GM12878 (cell line): ENCODE data around the gene RASGRP2. TPM values are rescaled to one million over a fixed set of nuclear protein-coding genes. Genes with fewer than 3 reads are reported as not detected.

Experiments used
- ATAC-seq: fragments of 200-7000 bp; cut with Tn5 transposase; 3 replicates; pipeline ENCODE4 v1.9.1; 2020; ENCODE audit warnings: mild to moderate bottlenecking, moderate library complexity
- BruUV-seq: library from RNA; stranded (reverse); fragments of 400-500 nt; replicated peaks from 2 replicates; lab custom pipeline; 2021; lab: Mats Ljungman, UMichigan
- CTCF ChIA-PET: fragments of 300-600 bp; sonication (Branson Sonifier 250); formaldehyde crosslinking; extraction: SDS; loops from one replicate; lab custom pipeline; 2021; ENCODE audit warnings: inconsistent platforms; lab: Yijun Ruan, JAX
- POLR2A ChIA-PET: fragments of 350-600 bp; formaldehyde crosslinking; extraction: SDS; loops from one replicate; lab custom pipeline; 2021; ENCODE audit warnings: inconsistent platforms; lab: Charles Lee
- RAD21 ChIA-PET: fragments of 300-600 bp; sonication (Branson Sonifier 250); formaldehyde crosslinking; loops from one replicate; lab custom pipeline; 2023; ENCODE audit warnings: antibody characterized with exemption; ENCODE audit not compliant: unreplicated experiment; lab: Charles Lee
- SMC1A ChIA-PET: fragments of 300-600 bp; sonication (Branson Sonifier 250); formaldehyde crosslinking; loops from one replicate; lab custom pipeline; 2023; ENCODE audit not compliant: unreplicated experiment, uncharacterized antibody; lab: Charles Lee
- DNase-seq: peaks from one replicate; pipeline ENCODE4 v3.0.0-alpha.2; 2011; ENCODE audit warnings: low read depth, low spot score
- FAIRE-seq: peaks from 3 replicates; lab custom pipeline; 2011; peaks lifted over from hg19 to GRCh38; lab: Jason Lieb, UNC
- H2AFZ ChIP-seq: 2 replicates; pipeline ENCODE4 v1.6.0; 2011; ENCODE audit warnings: low read depth, low read length, control low read depth; ENCODE audit not compliant: control insufficient read depth
- H3K27ac ChIP-seq: 2 replicates; pipeline ENCODE4 v1.5.1; 2011; ENCODE audit warnings: control low read depth; ENCODE audit not compliant: control insufficient read depth, insufficient read depth
- H3K27me3 ChIP-seq, 2 experiments: replicated peaks in 1 of 2; 2 replicates each; pipeline versions ENCODE4 v1.6.0 to v1.6.1; 2011; ENCODE audit warnings: low read length in 1 of 2; ENCODE audit not compliant: control insufficient read depth in 2 of 2, insufficient read depth in 2 of 2
- H3K36me3 ChIP-seq, 2 experiments: 2 replicates each; pipeline ENCODE4 v1.5.1; 2011; ENCODE audit warnings: low read length in 1 of 2; ENCODE audit not compliant: control insufficient read depth in 2 of 2, insufficient read depth in 2 of 2
- H3K4me1 ChIP-seq: 2 replicates; pipeline ENCODE4 v1.6.1; 2011; ENCODE audit warnings: mild to moderate bottlenecking, low read length, moderate library complexity, mixed read lengths; ENCODE audit not compliant: control insufficient read depth, insufficient read depth
- H3K4me2 ChIP-seq: 2 replicates; pipeline ENCODE4 v1.6.0; 2011; ENCODE audit warnings: control low read depth; ENCODE audit not compliant: control insufficient read depth, insufficient read depth
- H3K4me3 ChIP-seq: fragments of 200-600 bp; sonication (generic); 2 replicates; pipeline ENCODE4 v1.5.1; 2016
- H3K79me2 ChIP-seq: 2 replicates; pipeline ENCODE4 v1.6.0; 2011; ENCODE audit warnings: low read length; ENCODE audit not compliant: control insufficient read depth, insufficient read depth
- H3K9ac ChIP-seq: 2 replicates; pipeline ENCODE4 v1.8.0; 2011; ENCODE audit warnings: low read length, control low read depth, mixed read lengths; ENCODE audit not compliant: control insufficient read depth, insufficient read depth
- H3K9me3 ChIP-seq: replicated peaks from 3 replicates; pipeline ENCODE4 v1.5.1; 2011; ENCODE audit warnings: mild to moderate bottlenecking, low read length; ENCODE audit not compliant: control insufficient read depth, insufficient read depth
- H4K20me1 ChIP-seq: 2 replicates; pipeline ENCODE4 v1.6.0; 2011; ENCODE audit not compliant: control insufficient read depth, insufficient read depth
- BCL11A ChIP-seq: IDR thresholded peaks from 2 replicates; pipeline ENCODE4 v1.6.1; 2011; ENCODE audit warnings: low read depth, low read length
- PRDM15 ChIP-seq: fragments of 450-650 bp; formaldehyde crosslinking; IDR thresholded peaks from 2 replicates; pipeline ENCODE4 v1.4.0; 2020; ENCODE audit warnings: mild to moderate bottlenecking, moderate library complexity
- SMAD1 ChIP-seq: fragments of 450-650 bp; IDR thresholded peaks from 2 replicates; pipeline ENCODE4 v1.6.1; 2018; ENCODE audit warnings: mild to moderate bottlenecking, low read depth; ENCODE audit not compliant: partially characterized antibody
- SMC3 ChIP-seq: IDR thresholded peaks from 2 replicates; pipeline ENCODE4 v1.6.1; 2011; ENCODE audit warnings: low read length, improper control_type of control experiment, borderline replicate concordance
- TCF12 ChIP-seq: IDR thresholded peaks from 2 replicates; pipeline ENCODE4 v1.6.1; 2011; ENCODE audit warnings: low read depth, mild to moderate bottlenecking, low read length
- ZBED1 ChIP-seq: IDR thresholded peaks from 2 replicates; pipeline ENCODE4 v1.6.1; 2016; ENCODE audit warnings: borderline replicate concordance
- ZNF622 ChIP-seq: fragments of 450-650 bp; IDR thresholded peaks from 2 replicates; pipeline ENCODE4 v1.6.1; 2017; ENCODE audit warnings: mild to moderate bottlenecking, inconsistent platforms
- WGBS: methylation state at CpG from one replicate; pipeline ENCODE4 v1.1.6; 2016; ENCODE audit warnings: low lambda C conversion rate; ENCODE audit not compliant: insufficient replicate concordance, insufficient coverage; ENCODE audit errors: missing lambda C conversion rate; 5-methylcytosine and 5-hydroxymethylcytosine counted together
- in situ Hi-C: fragments of 300-500 bp; cut with MboI; formaldehyde crosslinking; loops from 9 replicates; pipeline ENCODE4 v1.14.3; 2018; ENCODE audit warnings: mixed read lengths
- intact Hi-C: fragments of 100-400 bp; cut with micrococcal nuclease; formaldehyde crosslinking; loops from one replicate; pipeline ENCODE4 v1.14.2; 2022; ENCODE audit not compliant: unreplicated experiment
- polyA plus RNA-seq, 11 experiments: library from polyadenylated mRNA; depleted of rRNA in 4 of 11; unstranded in 6 of 11; stranded (reverse) in 5 of 11; fragments of >200 nt; fragmentation: Nextera tagmentation in 4 of 11; fragmentation: Illumina TruSeq in 1 of 11; extraction: Ambion mirVana in 4 of 11; extraction: Trizol in 1 of 11; gene quantifications; 1 replicate in 1 of 11; 2 replicates in 10 of 11; pipeline versions ENCODE4 v1.2.1 to v1.2.3, GENCODE V29; 2011 to 2016; ENCODE audit warnings: inconsistent platforms in 2 of 11, missing spikeins in 2 of 11, low read depth in 1 of 11
- total RNA-seq, 4 experiments: library from RNA; depleted of rRNA in 3 of 4; stranded (reverse); fragments of >200 nt in 3 of 4; fragmentation: Illumina TruSeq in 1 of 4; extraction: Trizol in 1 of 4; gene quantifications; 2 replicates each; pipeline versions ENCODE4 v1.2.1 to v1.2.3, GENCODE V29; 2013 to 2021

Gene RASGRP2
- total and polyA plus RNA-seq, 10 of the 15 experiments (the other 5 are each of a cell fraction or from before 2014, with no cell fraction given): 0.26 to 9.0 (median 5.4) TPM

DNA sequence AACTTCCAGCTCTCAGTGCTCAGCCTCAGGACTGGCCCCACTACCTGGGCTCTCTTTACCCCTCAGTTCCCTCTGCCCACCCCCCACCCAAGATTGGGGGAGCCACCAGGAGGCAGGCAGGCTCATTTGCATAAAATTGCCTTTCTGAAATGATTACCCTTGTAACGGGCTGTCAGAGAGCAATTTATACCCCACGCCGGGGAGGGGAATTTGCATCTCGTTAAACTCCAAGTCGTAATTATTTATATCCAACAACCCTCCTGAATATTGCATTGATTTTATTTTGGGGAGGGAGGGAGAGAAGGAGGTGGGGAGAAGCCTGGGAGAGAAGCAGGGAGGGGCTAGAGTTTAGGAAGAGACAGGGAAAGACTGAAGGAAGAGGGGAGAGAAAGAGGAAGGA, 29.3 kb downstream of the RASGRP2 start:
- no peak overlapping the region for H3K27ac ChIP-seq
- H2AFZ ChIP-seq: no peak overlapping the region
- no peaks in the 10 kb centered on the region for H4K20me1 ChIP-seq
- CTCF ChIA-PET: interaction anchor here (1.3 to 6.7 kb wide), 2 partner anchors 10 to 26 kb away, joined by 4 to 58 read pairs; no protein-coding TSS in a partner anchor
- 0 out of 2 replicates have a peak overlapping the region, but pooled peaks have one; percentile 11 for H3K4me3 ChIP-seq
- in situ Hi-C loops: no loop called here
- TF ChIP-seq TCF12: no peak
- no peak for TF ChIP-seq SMC3
- no peak for TF ChIP-seq ZBED1
- no peak for TF ChIP-seq BCL11A
- no peak for TF ChIP-seq ZNF622
- TF ChIP-seq SMAD1: no peak
- TF ChIP-seq PRDM15 (CRISPR knock-in tag): no peak
- TF ChIP-seq, all 136 proteins: peak for 0
- 9% methylated on average over 5 of the region's 5 CpGs for WGBS
- Histone ChIP-seq H3K4me1 (peaks cover 7% of the 10 kb centered on the region), H3K27me3 (peaks cover 6 to 10% of the 10 kb centered on the region in 2 experiments; a peak in 3 of 4 replicates), H3K79me2 (no peaks in the 10 kb centered on the region), H3K36me3 (no peaks in the 10 kb centered on the region; a peak in 1 of 4 replicates), H3K9me3 (no peaks in the 10 kb centered on the region), H3K9ac (no peak overlapping the region), H3K4me2 (0 out of 2 replicates have a peak overlapping the region, but pooled peaks have one; percentile 8)
- intact Hi-C loops: no loop called here
- RAD21 ChIA-PET: interaction anchor here (1.7 to 2.6 kb wide), 2 partner anchors 18 to 26 kb away, joined by 3 to 12 read pairs; no protein-coding TSS in a partner anchor
- no peak for DNase-seq
- no TSS peak for BruUV-seq
- POLR2A ChIA-PET: no interaction called here
- SMC1A ChIA-PET: interaction anchor here (0.9 to 1.7 kb wide), 4 partner anchors 11 to 30 kb away, joined by 3 to 7 read pairs (median 4); no protein-coding TSS in a partner anchor
- no peak for FAIRE-seq
- no peak for ATAC-seq
